Activated T-cell treated with anti-CD3 and anti-CD28 coated beads for 4 hours (primary cell): ENCODE data around the gene GLYATL3.

Experiments used
- DNase-seq: peaks from one replicate; pipeline ENCODE4 v3.0.0-alpha.2; 2020

GLYATL3 gene

GRCh38 chr6:49549691-49550491 lies 50.2 kb downstream of the GLYATL3 start:
- DNase-seq = no peak

- peak; percentile 8 for DNase-seq
Observed at GRCh38 chr6:49550492-49551077, 50.9 kb downstream of the GLYATL3 start, which contains the start of gene C6orf141. Gene C6orf141 (plus strand): TSS chr6:49550668. CDS start chr6:49550793, 125 bp downstream.

GRCh38 chr6:49551078-49551865 lies 51.5 kb downstream of the GLYATL3 start:
- DNase-seq = no peak

- no peak for DNase-seq
Observed at GRCh38 chr6:49551866-49552129, 52.1 kb downstream of the GLYATL3 start.

GRCh38 chr6:49552596-49552995 lies 52.9 kb downstream of the GLYATL3 start:
- no peak for DNase-seq

GRCh38 chr6:49553384-49553783 lies 53.7 kb downstream of the GLYATL3 start:
- no peak for DNase-seq

GRCh38 chr6:49555951-49556350 lies 56.2 kb downstream of the GLYATL3 start:
- no peak for DNase-seq

- no peak for DNase-seq
Observed at GRCh38 chr6:49556429-49556837, 56.7 kb downstream of the GLYATL3 start.

GRCh38 chr6:49557177-49557576 lies 57.5 kb downstream of the GLYATL3 start:
- no peak for DNase-seq

GRCh38 chr6:49558238-49558637 lies 58.5 kb downstream of the GLYATL3 start:
- DNase-seq = no peak

GRCh38 chr6:49563006-49563886 lies 63.5 kb downstream of the GLYATL3 start:
- no peak for DNase-seq

- no peak for DNase-seq
Observed at GRCh38 chr6:49564552-49564951, 64.8 kb downstream of the GLYATL3 start.

- DNase-seq = no peak
Observed at GRCh38 chr6:49565261-49565660, 65.5 kb downstream of the GLYATL3 start.

- DNase-seq = no peak
Observed at GRCh38 chr6:49565855-49566254, 66.1 kb downstream of the GLYATL3 start.

- DNase-seq = no peak
Observed at GRCh38 chr6:49570474-49571079, 70.9 kb downstream of the GLYATL3 start.

GRCh38 chr6:49576618-49577017 lies 76.9 kb downstream of the GLYATL3 start:
- no peak for DNase-seq
